ENCODE data around the gene ADGRB2.

GRCh38 chr1:31751822-31752241 is 12.3 kb downstream of the ADGRB2 start:
- no peak for TF ChIP-seq CTCF (IDR thresholded peaks at IDR 0.05)
- no peak for TF ChIP-seq POLR2A (IDR thresholded peaks at IDR 0.05)
- TF ChIP-seq POLR2AphosphoS5 (IDR thresholded peaks at IDR 0.05) = no peak

Measured in upper lobe of left lung (tissue), 4 donors.